Activated CD4-positive, alpha-beta T cell treated with anti-CD3 and anti-CD28 coated beads, Interleukin-2, Interleukin-6, amounts not matched to agents 100 ng/mL and 50 ng/mL, durations not matched to agents 16 hours and 8 hours (primary cell): ENCODE results near the gene MYL12B.
"Not testable (repeated sequence)": the region's sequence is repeated elsewhere in the genome, so short reads cannot be mapped to it uniquely, and the experiment has no call there.

Experiments
- DNase-seq: peaks from one replicate; pipeline ENCODE4 v3.0.0-alpha.2; 2020

The MYL12B gene

DNA sequence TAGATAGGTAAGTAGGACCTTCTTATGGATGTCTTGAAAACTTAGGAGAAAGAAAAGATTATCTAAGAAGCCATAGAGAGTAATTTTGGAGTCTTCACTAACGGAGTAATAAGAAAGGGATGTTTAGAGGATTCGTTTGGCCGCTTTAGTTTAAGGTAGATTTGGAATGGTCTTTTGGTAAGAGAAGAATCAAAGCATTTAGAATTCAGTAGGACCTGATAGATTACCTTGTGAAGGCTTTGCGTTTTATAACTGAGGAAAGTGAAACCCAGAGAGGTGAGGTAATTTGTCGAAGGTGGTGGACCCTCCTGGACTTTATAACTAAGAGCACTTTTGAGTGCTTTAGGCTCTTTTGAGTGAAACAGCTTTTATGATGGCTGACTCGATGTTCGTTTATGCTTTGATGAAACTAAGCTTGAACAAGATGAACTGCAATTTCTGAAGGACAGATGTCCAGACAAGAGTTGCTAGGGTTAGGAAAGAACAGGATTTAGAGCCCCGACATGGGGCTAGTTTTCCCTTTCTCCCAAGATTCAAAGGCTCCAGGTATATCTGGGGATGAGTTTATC, 1.3 kb downstream of the MYL12B start:
- DNase-seq = no peak

DNA sequence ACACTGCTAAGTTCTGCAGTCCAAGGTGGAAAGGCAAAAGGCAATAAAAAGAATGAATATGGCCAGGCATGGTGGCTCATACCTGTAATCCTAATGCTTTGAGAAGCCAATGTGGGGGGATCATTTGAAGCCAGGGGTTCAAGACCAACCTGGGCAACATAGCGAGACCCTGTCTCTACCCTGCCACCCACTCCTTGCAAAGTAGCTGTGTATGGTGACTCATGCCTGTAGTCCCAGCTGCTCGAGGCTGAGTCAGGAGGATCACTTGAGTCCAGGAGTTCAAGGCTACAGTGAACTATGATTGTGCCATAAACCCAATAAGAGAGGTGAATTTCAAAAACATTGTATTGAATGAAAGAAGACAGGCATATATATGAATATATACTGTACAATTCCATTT, 2.4 kb downstream of the MYL12B start:
- peak; percentile 41 for DNase-seq

GRCh38 chr18:3265564-3266033, 3.7 kb downstream of the MYL12B start:
- no peak for DNase-seq

GRCh38 chr18:3266062-3266608, 4.2 kb downstream of the MYL12B start:
- no peak for DNase-seq

GRCh38 chr18:3268306-3268705, 6.4 kb downstream of the MYL12B start:
- no peak for DNase-seq

- DNase-seq = no peak
Observed at GRCh38 chr18:3269241-3269913, 7.4 kb downstream of the MYL12B start.

DNA sequence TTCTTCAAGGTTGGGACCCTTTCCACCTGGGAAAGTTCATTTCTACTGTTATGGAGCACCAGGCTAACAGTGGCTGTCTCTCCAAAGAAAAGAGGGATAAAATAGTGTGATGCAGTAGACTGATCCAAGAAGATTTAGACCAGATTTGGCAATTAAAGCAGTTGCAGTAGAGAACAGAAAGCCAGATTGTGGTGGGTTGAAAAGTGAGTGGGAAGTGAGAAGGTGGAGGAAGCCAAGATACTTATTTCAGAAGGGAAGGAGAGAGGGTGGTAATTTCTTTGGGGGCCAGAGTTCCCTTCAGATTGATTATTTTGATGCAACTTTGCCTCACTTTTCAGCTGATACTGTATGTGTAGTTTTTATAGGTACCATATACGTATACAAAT, 8.0 kb downstream of the MYL12B start:
- DNase-seq = no peak

DNA sequence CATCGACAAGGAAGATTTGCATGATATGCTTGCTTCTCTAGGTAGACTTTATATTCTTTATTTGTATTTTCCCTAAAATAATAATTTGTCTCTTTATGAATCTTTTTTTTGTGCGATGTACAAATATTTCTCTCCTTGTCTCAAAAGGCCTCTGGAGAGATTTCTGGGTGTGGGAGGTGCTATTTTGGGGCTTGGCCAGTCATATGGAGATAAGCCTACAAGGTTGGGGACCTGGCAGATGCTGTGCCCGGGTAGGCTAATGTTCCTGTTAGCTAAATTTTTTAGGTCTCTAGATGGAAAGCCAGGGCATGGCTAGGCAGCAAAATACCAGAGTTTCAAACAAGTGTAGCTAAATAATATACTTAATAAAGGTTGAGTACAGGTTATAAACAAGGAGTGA, 11.1 kb downstream of the MYL12B start:
- DNase-seq = no peak

DNA sequence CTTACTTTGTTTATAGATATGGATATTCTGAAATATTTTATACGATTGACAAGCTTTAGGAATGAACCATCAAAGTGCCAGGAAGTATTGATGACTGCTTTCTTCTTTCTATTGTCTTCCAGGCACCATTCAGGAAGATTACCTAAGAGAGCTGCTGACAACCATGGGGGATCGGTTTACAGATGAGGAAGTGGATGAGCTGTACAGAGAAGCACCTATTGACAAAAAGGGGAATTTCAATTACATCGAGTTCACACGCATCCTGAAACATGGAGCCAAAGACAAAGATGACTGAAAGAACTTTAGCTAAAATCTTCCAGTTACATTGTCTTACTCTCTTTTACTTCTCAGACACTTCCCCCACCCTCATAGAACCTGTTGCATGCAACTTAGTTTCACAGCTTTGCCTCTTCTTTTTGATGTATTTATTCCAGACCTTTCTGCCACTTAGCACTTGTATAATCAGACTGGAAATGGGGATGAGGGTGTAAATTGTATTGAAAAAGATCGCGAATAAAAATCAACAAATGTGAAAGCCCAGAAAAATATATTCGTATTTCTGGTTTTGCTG, 15.8 kb downstream of the MYL12B start:
- not testable (repeated sequence) for DNase-seq

DNA sequence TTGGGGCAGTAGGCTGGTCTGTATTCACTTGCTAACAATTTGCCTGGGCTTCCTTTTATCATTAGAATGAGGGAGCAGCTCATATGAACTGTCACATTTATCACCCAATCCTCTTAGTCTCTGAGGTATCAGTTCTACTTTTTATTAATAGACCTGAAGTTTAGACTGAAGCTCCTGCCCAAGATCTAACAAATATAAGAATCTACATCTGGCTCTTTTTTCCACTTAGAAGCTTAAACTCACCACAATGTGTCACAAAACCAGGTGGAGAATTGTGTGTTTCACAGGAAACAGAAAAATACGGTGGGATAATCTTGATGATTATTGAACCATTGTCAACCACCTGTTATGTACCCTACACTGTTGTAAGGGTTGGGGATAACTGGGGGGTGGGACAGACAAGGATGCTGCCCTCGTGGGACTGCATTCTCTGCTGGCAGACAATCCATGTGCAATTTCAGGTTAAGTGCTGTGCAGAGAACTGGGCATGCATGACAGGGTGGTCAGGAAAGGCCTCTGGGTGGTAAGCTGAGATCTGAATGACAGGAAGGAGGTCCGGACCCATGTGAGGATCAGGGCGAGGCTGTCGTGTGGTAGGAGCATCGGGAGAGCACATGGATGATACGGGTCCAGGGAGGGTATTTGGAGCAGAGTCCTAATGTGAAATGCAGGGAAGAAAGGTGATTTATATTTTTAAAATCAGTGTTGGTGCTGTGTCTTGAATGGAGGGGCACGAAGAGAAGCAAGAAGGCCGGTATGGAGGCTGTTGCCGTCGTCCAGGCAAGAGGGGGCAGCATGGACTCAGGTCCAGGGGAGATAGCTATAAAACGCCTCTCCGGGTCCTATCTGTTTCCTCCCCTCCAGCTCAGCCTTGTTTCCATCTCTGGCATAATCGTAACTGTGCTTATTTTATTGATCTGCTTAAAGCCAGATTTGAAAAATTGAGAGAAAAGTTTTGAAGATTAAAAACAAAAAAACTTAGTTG, 17.6 kb downstream of the MYL12B start:
- no peak for DNase-seq

GRCh38 chr18:3281456-3282400, 19.8 kb downstream of the MYL12B start:
- peak; percentile 74 for DNase-seq

DNA sequence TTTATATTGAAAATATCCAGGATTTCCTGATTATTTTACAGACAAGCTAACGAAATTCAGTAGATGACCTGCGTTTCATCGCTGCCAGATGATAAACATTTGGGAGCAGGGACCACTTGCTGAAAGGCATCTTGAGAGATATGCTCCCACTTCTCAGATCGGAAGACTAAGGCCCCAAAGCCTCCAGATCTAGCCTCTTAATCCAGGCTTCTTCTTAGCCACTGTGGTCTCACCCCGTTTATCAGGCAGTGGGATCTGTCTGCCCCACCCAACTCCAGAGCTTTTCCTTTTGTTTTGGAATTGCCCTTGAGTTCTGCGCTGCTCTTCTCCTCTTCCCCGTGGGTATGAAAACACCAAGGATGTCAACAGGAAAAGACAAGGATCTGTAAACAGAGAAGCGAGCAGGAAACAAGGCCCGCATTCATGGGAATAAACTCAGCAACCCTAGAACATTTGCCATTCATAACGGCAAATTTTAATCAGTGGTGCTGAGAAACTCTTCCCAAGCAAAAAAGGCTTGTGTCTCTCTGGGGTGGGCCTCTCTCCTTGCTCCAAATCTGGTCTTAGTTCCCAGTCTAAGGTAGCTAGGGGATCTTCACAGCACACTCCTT, 21.4 kb downstream of the MYL12B start:
- no peak for DNase-seq

DNA sequence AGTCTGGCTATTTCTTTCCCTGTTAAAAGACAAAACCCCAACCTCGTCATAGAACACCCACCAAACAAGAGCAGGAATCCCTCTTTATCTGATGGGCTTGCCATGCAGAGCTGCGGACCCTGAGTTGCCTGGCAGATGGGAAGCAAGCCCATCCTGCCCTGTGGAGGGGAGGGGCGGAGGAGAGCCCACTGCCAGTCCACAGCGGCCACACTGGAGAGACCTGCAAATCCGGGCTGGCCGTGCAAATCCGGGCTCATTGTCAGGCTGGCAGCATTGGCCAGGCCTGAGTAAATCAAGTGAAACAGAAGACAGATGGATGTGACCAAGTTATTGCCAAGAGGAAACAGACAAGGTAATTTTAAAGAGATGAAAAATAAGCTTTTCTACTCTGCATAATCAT, 22.0 kb downstream of the MYL12B start:
- DNase-seq = no peak

- DNase-seq = no peak
Observed at GRCh38 chr18:3284501-3284900, 22.6 kb downstream of the MYL12B start.

DNA sequence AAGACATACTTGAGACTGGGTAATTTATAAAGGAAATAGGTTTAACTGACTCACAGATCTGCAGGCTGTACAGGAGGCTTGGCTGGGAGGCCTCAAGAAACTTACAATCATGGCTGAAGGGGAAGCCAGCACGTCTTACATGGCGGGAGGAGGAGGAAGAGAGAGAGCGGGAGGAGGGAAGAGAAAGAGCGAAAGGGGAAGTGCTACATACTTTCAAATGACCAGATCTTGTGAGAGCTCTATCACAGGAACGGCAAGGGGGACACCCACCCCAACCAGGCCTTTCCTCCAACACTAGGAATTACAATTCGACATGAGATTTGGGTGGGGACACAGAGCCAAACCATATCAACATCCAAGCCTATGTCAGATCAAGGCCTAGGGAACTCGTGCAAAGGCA, 24.2 kb downstream of the MYL12B start:
- DNase-seq = no peak

DNA sequence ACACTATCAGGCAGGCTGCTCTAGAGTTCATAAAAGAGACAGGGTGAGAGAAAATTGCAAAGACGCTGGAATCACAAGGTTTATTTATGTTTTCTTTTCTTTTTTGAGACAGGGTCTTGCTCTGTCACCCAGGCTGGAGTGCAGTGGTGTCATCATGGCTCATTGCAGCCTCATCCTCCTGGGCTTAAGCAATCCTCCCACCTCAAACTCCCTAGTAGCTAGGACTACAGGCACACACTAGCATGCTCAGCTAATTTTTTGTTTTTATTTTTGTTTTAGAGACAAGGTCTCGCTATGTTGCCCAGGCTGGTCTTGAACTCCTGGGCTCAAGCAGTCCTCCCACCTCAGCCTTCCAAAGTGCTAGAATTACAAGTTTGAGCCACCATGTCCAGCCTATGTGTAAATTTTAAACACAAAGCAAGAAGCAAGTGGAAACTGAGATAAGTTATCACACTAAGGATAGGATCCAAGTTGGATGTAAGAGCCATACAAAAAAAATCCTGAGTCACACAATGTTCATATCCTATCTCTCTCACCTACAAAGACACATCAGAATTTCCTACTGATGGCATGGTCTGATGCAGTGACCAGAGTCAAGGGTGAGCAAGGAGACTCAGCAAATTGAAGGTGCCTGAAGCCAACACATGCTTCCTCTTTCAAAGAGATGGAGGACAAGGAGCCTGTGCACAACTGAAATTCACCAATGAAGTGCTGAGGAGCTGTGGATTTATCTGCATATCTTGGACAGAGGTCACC, 31.4 kb downstream of the MYL12B start:
- DNase-seq = no peak

DNA sequence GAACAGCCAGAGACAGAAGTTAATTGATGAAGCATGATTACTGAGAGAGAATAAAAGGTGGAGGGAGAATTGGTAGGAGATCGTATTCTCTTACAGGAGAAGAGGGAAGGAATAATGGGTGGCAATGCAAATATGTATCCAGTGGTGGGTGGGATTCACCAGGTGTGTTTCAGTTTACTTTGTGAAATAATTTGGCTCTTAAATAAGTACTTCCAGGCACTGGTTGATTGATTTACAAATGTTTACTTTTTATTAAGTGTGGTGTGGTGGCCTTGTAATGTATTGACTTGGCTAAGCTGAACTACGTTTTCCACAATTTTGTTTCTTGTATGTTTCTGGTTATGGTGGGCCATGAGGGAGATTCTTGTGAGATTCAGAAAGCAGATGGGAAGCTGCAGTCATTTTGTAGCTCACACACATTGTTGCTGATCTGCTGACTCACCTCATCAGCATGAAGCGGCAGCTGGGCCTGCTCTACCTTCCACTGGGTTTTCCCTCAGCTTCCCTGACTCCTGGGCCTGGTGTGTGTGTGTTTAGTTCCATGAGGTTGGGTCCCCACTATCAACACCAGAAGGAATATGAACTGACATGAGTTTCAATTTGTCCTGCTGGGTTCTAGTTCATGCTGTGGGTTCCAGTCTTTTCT, 32.6 kb downstream of the MYL12B start:
- DNase-seq = no peak

DNA sequence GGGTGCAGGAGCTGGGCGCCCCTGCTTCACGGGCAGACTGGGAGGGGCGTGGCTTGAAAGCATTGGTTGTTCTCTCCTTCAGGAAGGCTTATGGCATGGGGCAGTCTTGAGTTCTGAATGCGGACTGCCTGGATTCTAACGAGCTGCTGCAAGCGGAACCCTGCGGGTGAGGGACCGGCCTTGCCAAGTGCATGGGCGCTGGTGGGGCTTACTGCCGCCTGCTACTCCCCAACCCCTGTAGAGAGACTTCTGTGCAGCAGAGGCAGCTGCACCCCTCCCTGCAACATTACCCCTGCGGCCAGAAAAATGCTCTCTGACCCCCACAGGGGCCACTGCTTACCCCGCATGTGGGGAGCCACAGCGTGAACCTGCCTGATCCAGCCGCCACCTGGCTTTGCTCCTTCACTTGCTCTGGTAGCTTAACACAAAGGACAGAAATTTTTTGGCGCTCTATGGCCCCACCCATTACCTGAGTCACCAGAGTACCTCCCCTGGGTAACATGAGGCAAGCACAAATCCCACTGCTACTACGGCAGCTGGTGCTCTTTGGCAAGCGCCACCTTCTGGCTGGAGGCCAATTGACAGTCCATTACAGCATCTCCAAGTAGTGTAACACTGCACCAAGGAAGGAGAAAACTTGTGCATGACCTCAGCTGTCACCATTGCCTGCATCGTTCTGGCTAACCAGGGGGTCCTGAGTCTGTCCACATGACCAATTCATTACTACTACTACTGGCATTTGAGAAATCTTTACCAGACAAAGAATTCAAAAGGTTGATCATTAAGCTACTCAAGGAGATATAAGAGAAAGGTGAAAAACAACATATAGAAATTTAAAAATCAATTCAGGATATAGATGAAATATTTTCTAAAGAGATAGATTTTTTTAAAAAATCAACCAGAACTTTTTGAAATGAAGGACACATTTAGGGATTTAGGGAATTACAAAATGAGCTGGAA, 35.4 kb downstream of the MYL12B start:
- peak; percentile 97 for DNase-seq

DNA sequence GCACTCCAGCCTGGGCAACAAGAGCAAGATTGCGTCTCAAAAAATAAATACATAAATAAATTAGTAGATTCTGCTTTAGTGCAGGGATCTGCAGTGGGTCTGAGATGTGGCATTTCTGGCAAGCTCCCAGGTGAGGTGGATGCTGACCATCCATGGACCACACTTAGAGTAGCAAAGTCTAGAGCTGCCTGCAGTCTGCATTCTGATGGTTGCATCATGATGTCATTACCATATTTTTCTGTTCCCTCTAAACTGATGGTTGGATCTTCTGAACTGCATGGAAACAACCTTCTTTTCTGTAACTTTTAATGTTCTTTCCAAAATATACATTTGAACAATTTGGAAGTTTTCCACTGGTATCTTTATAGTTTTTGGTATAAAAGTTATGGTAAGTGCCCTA, 42.9 kb downstream of the MYL12B start:
- DNase-seq = no peak
